Stimulated activated CD4-positive, alpha-beta T cell treated with anti-CD3 and anti-CD28 coated beads, Interleukin-1b, Interleukin-23, amount 100 ng/mL, for 4 hours (primary cell): ENCODE data around the gene SNRPE.

Experiments used
- DNase-seq, 2 donors: peaks; one replicate each; pipeline ENCODE4 v3.0.0-alpha.2; 2020; ENCODE audit warnings: low read depth in 2 of 2

The SNRPE gene

GRCh38 chr1:203880606-203881005 is 19.2 kb downstream of the SNRPE start:
- DNase-seq = no peak

- no peak for DNase-seq
Observed at GRCh38 chr1:203888807-203889251, 27.4 kb downstream of the SNRPE start.

- DNase-seq = no peak
Observed at GRCh38 chr1:203891950-203892349, 30.6 kb downstream of the SNRPE start.

- no peak for DNase-seq
Observed at GRCh38 chr1:203898458-203899352, 37.3 kb downstream of the SNRPE start.

GRCh38 chr1:203899353-203899716 is 37.9 kb downstream of the SNRPE start:
- DNase-seq = no peak

- DNase-seq = no peak
Observed at GRCh38 chr1:203899869-203900714, 38.7 kb downstream of the SNRPE start.

GRCh38 chr1:203901581-203901980 is 40.2 kb downstream of the SNRPE start:
- no peak for DNase-seq

- DNase-seq = no peak
Observed at GRCh38 chr1:203905275-203905674, 43.9 kb downstream of the SNRPE start.

GRCh38 chr1:203906932-203907331 is 45.5 kb downstream of the SNRPE start:
- no peak for DNase-seq

- DNase-seq = no peak
Observed at GRCh38 chr1:203907901-203908300, 46.5 kb downstream of the SNRPE start.

GRCh38 chr1:203911806-203912205 is 50.4 kb downstream of the SNRPE start:
- no peak for DNase-seq

- no peak for DNase-seq
Observed at GRCh38 chr1:203913073-203913521, 51.7 kb downstream of the SNRPE start.

GRCh38 chr1:203914292-203914691 is 52.9 kb downstream of the SNRPE start:
- DNase-seq = no peak

GRCh38 chr1:203915811-203916210 is 54.4 kb downstream of the SNRPE start:
- DNase-seq = no peak

- DNase-seq = no peak
Observed at GRCh38 chr1:203916756-203917155, 55.4 kb downstream of the SNRPE start.
